ENCODE measurements around the gene ATXN2. TPM values are rescaled to one million over a fixed set of nuclear protein-coding genes. Genes with fewer than 3 reads are reported as not detected.

Gene ATXN2
- total RNA-seq, 1 experiment from 2014 or later, result 17.2 TPM

DNA sequence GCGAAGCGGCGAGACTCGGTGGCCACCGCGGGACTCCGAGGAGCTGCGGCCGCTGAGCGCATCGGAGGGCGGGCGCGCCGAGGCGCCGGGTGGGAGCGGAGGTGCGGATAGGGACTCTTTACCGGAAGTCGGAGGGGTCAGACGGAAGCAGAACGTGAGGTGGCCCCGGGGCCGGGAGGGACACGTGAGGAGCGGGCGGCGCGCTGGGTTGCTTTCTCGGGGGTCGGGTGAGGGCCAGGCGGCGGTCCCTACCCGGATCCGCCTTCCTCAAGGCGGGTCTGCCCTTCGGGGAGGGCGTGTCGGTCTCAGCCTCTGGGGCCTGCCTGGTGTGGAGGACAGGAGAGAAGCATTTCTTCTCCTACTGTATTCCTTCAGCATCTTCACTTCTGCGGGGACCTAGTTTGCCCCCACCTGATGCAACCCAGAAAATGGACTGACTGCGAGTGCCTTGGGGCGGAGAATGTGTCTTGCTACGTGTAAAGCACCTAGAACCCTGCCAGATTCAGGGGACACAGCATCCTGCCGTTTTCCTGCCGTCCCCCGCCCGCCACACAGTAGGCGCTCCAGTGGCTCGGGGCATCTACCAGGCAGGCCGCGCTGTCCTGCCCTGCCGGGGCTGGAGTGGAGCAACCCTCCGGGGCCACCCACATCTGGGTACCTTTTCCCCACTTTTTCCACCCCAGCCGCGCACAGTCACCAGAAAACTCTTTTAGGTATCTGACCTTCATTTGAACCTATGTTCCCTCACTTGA, 514 bp upstream of the ATXN2 start:
- H3F3A ChIP-seq (ENCODE audit: low read length, unreplicated experiment), result no peaks in the 10 kb centered on the region
- H3K36me3 ChIP-seq (ENCODE audit: low read depth, low read length), result no peaks in the 10 kb centered on the region
- no peaks in the 10 kb centered on the region for H3K9me3 ChIP-seq (ENCODE audit: low read length)
- TF ChIP-seq EZH2 (IDR thresholded peaks at IDR 0.05; ENCODE audit: low read length, unreplicated experiment), result no peak
- TF ChIP-seq EZH2phosphoT487 (IDR thresholded peaks at IDR 0.05; ENCODE audit: borderline replicate concordance, low read length), result no peak
- TF ChIP-seq, protein P1, sequence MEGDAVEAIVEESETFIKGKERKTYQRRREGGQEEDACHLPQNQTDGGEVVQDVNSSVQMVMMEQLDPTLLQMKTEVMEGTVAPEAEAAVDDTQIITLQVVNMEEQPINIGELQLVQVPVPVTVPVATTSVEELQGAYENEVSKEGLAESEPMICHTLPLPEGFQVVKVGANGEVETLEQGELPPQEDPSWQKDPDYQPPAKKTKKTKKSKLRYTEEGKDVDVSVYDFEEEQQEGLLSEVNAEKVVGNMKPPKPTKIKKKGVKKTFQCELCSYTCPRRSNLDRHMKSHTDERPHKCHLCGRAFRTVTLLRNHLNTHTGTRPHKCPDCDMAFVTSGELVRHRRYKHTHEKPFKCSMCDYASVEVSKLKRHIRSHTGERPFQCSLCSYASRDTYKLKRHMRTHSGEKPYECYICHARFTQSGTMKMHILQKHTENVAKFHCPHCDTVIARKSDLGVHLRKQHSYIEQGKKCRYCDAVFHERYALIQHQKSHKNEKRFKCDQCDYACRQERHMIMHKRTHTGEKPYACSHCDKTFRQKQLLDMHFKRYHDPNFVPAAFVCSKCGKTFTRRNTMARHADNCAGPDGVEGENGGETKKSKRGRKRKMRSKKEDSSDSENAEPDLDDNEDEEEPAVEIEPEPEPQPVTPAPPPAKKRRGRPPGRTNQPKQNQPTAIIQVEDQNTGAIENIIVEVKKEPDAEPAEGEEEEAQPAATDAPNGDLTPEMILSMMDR (conservative IDR thresholded peaks at IDR 0.05; ENCODE audit: low read depth, low read length), result no peak
- peaks cover 28% of the 10 kb centered on the region for H3K4me1 ChIP-seq (ENCODE audit: insufficient read depth, low read length)
- H3K79me2 ChIP-seq (ENCODE audit: low read length), result peaks cover 54% of the 10 kb centered on the region
- TSS peak; percentile 86 for BruUV-seq (replicated peaks)
- intact Hi-C loops (cut with micrococcal nuclease), result loop anchor here (5.0 kb wide), 2 partner anchors 42 to 72 kb away; no protein-coding TSS in a partner anchor
- H4K20me1 ChIP-seq (ENCODE audit: low read length), result peaks cover 15% of the 10 kb centered on the region
- peak overlapping the region; percentile 81 for H3K9ac ChIP-seq (ENCODE audit: low read length)
- ATAC-seq (peak; percentile 57), DNase-seq (peak; percentile 81)
- H3K9me2 ChIP-seq (replicated peaks; ENCODE audit: low read length), result no peaks in the 10 kb centered on the region
- H3K4me3 ChIP-seq (ENCODE audit: low read length), result peak overlapping the region; percentile 87
- CTCF ChIA-PET, result no interaction called here
- H3K27me3 ChIP-seq (ENCODE audit: low read length), result no peaks in the 10 kb centered on the region
- H2AFZ ChIP-seq (ENCODE audit: low read length), result peak overlapping the region; percentile 90
- peak overlapping the region; percentile 77 for H3K27ac ChIP-seq (ENCODE audit: low read length)
- H3K4me2 ChIP-seq (ENCODE audit: low read length), result peak overlapping the region; percentile 90
- POLR2A ChIA-PET (ENCODE audit: unreplicated experiment), result interaction anchor here (0.7 kb wide), 1 partner anchor 28 kb away, joined by 3 read pairs; no protein-coding TSS in a partner anchor

DNA sequence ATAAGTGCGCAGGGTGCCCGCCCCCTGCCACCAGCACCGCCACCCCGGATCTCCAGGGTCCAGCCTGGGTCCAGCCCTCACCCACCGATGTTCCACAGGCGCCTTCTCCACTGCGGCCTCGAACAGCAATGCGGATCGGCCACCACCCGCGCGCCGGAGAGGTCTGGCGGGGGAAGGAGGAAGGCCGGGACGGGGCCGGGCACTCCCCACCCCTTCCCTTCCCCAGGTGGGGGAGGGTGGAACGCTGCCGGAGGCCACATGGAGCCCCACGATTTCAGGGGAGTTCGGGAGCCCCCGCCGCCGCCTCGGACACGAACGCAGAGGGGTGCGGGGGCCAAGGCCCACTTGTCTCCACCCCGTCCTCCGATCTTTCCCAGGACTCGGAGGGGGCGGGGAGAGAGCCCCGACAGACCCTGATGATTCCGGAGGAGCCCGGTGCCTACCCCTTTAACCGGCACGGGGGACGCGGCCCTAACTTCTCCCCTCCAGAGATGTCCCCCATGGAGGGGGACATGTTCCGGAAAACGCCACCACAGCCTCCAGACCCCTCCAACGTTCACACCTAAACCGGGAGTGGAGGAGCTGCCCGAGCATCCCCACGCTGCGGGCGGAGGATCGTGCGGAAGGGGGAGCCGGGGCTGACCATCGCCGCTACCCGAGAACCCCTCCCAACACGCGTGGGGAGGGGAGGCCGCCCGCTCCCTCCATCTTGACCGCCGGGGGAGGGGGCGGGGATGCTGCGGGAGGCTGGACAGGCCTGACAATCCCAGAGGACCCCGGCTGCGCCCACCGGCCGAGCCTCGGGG, 1.1 kb downstream of the ATXN2 start:
- Histone ChIP-seq H3K4me1 (ENCODE audit: insufficient read depth, low read length) (peaks cover 42% of the 10 kb centered on the region), H3K9me2 (replicated peaks; ENCODE audit: low read length) (no peaks in the 10 kb centered on the region), H3K9me3 (ENCODE audit: low read length) (no peaks in the 10 kb centered on the region), H3K4me3 (ENCODE audit: low read length) (peak overlapping the region; percentile 87), H3F3A (ENCODE audit: low read length, unreplicated experiment) (no peaks in the 10 kb centered on the region), H3K9ac (ENCODE audit: low read length) (peak overlapping the region; percentile 81), H4K20me1 (ENCODE audit: low read length) (peaks cover 30% of the 10 kb centered on the region), H3K79me2 (ENCODE audit: low read length) (peaks cover 70% of the 10 kb centered on the region), H3K4me2 (ENCODE audit: low read length) (peak overlapping the region; percentile 89), H3K27ac (ENCODE audit: low read length) (peak overlapping the region; percentile 27), H3K36me3 (ENCODE audit: low read depth, low read length) (no peaks in the 10 kb centered on the region), H3K27me3 (ENCODE audit: low read length) (no peaks in the 10 kb centered on the region), H2AFZ (ENCODE audit: low read length) (peak overlapping the region; percentile 88)
- TF ChIP-seq, protein P1 (conservative IDR thresholded peaks at IDR 0.05; ENCODE audit: low read depth, low read length), result no peak
- TF ChIP-seq EZH2 (IDR thresholded peaks at IDR 0.05; ENCODE audit: low read length, unreplicated experiment) (no peak), EZH2phosphoT487 (IDR thresholded peaks at IDR 0.05; ENCODE audit: borderline replicate concordance, low read length) (no peak)
- POLR2A ChIA-PET (ENCODE audit: unreplicated experiment), result no interaction called here
- no TSS peak for BruUV-seq (replicated peaks)
- CTCF ChIA-PET, result no interaction called here
- DNase-seq (peak; percentile 30), ATAC-seq (peak; percentile 23)
- intact Hi-C loops (cut with micrococcal nuclease), result loop anchor here (2.0 to 5.0 kb wide), 3 partner anchors 19 to 71 kb away; no protein-coding TSS in a partner anchor
